B cell (primary cell): ENCODE measurements around the gene ANKS1A.

Experiments
- CTCF ChIP-seq: fragments of 200-600 bp; IDR thresholded peaks from one replicate; pipeline ENCODE4 v1.8.0; 2022; ENCODE audit warnings: antibody characterized with exemption, mild to moderate bottlenecking
- EZH2 ChIP-seq: IDR thresholded peaks from 2 replicates; pipeline ENCODE4 v1.6.1; 2012; ENCODE audit warnings: borderline replicate concordance, low read depth, mild to moderate bottlenecking, moderate library complexity, low read length; ENCODE audit not compliant: insufficient read depth, poor library complexity, severe bottlenecking

GRCh38 chr6:34900321-34901031, 11.4 kb downstream of the ANKS1A start:
- TF ChIP-seq EZH2, result no peak
- TF ChIP-seq CTCF, result no peak
